ENCODE measurements around the gene IRX2.

The IRX2 gene

GRCh38 chr5:2711446-2712425 lies 39.7 kb downstream of the IRX2 start:
- no peak for DNase-seq

GRCh38 chr5:2710910-2711309 lies 40.6 kb downstream of the IRX2 start:
- DNase-seq: no peak

GRCh38 chr5:2709976-2710689 lies 41.3 kb downstream of the IRX2 start:
- DNase-seq: no peak

- no peak for DNase-seq
Measured at GRCh38 chr5:2708751-2709150, 42.7 kb downstream of the IRX2 start.

DNA sequence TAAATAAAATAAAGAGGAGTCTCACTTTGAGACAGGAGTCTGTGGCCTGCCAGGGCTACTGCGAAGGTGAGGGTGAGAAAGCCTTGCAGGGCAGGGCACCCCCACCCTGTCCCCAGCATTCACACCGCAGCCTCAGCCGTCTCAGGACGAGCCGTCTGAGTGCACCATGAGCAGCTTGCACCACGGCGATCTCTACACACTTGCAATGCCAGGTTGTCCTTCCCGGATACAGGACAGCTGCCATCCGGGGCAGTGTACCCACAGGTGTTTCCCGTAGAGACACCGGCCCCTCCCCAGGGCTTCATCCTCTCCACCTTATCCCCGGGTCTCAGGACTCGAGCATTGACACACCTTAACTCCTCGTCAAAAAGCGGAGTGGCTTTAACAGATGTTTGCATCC lies 43.3 kb downstream of the IRX2 start:
- DNase-seq: no peak

DNA sequence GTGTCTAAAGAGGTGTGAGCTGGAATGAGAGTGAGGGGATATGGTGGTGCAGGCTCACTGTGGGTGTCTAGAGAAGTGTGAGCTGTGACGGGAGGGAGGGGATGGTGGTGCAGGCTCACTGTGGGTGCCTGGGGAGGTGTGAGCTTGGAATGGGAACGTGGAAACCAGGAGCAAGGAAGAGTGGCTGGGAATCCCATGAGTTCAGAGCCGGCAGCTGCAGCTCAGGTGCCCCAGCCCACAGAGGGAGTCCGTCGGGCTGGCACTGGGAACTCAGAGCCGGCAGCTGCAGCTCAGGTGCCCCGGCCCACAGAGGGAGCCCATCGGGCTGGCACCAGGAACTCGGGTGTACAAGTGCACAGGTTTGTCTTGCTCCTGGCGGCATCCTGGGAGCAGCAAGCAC lies 45.6 kb downstream of the IRX2 start:
- DNase-seq: no peak

DNA sequence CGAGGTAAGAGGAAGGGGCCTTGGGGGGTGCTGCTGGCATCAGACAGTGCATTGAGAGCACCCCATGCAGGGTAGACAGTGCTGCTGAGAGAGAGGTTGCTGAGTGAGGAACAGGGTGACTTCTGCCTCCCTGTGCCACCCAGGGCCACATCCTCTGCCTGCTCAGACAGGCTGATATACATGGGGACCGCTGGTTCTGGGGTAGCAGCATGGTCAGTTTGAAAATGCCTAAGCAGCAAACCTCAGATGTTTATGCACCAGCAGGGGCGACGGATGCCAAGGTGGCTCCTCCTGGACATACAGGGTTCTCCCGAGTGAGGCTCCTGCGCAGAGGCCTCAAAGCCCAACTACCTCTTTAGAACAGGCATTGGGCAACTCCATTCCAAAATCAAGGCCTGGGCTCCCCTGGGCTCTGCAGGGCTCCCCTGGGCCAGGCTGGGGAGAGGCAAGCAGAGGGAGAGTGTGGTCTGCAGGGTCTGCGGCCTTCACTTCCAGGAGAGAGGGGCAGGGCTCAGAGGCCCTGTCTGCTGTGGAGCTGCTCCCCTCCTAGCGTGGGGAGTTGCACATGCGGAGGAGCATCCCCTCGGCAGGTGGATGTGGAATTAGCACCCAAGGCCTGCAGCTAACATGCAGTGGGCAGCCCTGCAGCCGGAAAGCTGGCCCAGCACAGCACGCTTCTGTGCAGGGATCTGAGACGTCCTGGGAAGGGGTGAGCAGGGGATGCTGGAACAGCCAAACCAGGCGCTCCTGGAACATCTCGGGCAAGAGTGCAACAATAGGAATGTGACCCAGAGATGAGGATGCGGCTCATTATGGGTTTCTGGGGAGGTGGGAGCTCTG lies 46.5 kb downstream of the IRX2 start:
- no peak for DNase-seq

GRCh38 chr5:2704111-2704510 lies 47.4 kb downstream of the IRX2 start:
- DNase-seq: no peak

GRCh38 chr5:2703615-2704014 lies 47.9 kb downstream of the IRX2 start:
- DNase-seq: no peak

DNA sequence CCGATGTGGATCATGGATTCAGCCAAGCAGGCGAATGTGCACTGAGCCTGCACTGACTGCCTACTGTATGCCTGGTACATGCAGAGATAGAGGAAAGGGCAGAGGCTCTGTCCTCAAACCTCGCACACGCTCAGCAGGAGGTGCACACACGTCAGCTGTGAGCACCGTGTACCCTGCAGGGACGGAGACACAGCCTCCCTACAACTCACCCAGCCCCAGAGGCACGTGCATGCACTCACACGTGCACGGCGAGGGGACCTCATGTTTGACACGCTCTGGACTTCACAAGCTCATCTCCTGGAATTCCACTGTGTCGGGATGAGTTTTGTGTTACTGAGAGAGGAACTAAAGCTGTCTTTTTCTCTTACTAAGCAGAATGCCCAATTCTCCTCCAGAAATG lies 48.4 kb downstream of the IRX2 start:
- DNase-seq: no peak

- no peak for DNase-seq
Measured at GRCh38 chr5:2702096-2702879, 49.2 kb downstream of the IRX2 start.

- DNase-seq: no peak
Measured at GRCh38 chr5:2701592-2701991, 49.9 kb downstream of the IRX2 start.

DNA sequence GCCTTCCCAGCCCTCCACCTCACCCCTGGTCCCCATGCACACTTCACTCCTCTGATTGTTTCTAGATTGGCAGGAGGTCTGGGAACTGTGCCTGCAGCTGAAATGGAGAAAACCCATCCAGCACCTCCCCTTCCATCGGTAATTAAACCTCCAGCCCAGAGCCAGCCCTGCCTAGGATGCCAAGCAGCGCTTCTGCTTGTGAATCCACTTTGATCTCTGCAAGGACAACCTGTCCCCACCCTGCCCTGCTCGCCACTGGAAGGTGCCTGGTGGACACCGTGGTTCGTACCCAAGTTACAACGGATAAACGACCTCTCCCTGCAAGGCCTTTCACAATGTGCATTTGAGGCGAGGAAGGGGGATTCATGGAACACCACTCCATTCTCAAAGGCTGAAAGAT lies 50.6 kb downstream of the IRX2 start:
- DNase-seq: no peak

GRCh38 chr5:2699686-2700085 lies 51.8 kb downstream of the IRX2 start:
- no peak for DNase-seq

GRCh38 chr5:2699231-2699630 lies 52.2 kb downstream of the IRX2 start:
- no peak for DNase-seq

DNA sequence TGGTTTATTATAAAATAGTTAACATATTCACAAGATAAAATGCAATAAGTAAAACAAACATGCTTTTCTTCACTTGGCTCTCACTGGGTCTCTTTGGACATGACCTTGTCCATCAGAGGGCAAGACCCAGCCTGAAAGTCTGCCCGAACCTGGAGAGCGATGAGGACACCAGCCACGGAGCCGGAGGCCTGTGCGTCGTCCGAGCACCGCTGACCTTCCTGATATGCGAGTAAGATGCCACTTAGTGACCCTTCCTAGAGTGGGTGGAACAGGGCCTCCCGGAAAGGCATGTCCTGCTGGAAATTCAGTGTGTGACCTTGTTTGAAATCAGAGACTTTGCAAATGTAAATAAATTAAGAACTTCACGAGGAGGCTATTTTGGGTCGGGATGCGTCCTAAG lies 52.9 kb downstream of the IRX2 start:
- no peak for DNase-seq

DNA sequence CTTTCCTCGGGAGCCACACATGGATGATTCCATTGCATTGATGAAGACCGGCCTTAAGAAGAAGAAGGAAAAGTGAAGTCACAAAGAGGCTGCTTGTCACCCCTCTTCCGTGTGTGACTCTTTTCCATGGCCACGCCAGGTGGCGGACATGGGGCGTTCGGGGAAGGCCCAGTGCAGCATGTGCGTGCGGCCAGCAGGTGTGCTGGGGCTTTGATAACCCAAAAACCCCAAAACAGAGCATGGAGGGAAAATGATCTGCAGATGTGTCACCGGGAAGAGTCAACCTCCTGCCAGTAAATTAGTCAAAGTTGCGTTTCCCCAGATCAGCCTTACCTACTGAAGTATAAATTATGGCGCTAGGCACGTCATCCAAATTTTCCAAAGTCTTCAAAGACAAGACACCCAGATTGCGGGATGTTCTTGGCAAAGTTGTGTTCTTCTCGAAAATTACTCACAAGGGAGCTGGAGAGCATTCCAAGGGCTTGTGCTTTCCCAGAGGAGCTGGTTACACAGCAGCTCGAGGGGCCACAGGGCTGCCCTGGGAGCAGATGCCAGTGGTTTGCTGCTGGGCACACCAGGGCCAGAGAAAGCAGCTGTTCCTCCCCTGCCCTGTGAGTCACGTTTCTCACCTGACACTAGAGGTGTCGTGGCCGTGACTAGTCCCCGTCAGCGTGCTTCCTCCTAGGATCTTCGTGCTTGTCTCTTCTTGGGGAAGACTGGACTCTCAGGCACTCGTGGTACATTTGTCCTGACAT lies 53.9 kb downstream of the IRX2 start:
- no peak for DNase-seq

GRCh38 chr5:2697041-2697440 lies 54.4 kb downstream of the IRX2 start:
- DNase-seq: no peak
